Natural killer cell treated with Interleukin-12 subunit alpha and Interleukin-12 subunit beta and Interleukin-15 and Interleukin-18, amount 100 ng/mL, for 72 hours (primary cell): ENCODE measurements around the gene SETD6. TPM values are rescaled to one million over a fixed set of nuclear protein-coding genes. Genes with fewer than 3 reads are reported as not detected.
A peak's percentile ranks its signal among the peaks of the same experiment; 100 is the strongest.

ENCODE experiments used
- ATAC-seq, 2 donors: fragments of 150-1000 bp; cut with Tn5 transposase in 1 of 2; sonication (Bioruptor Pico), chemical (Tn5 transposase) in 1 of 2; 2 replicates each; pipeline ENCODE4 v1.10.0; 2021
- DNase-seq: peaks from one replicate; pipeline ENCODE4 v3.0.0; 2022; ENCODE audit warnings: low spot score
- H3K27ac Mint-ChIP-seq, 2 donors: 1 replicate in 1 of 2; 2 replicates in 1 of 2; pipeline ENCODE4 v1.8.0; 2022; ENCODE audit warnings: mixed read lengths in 2 of 2, mild to moderate bottlenecking in 1 of 2, moderate library complexity in 1 of 2
- H3K27me3 Mint-ChIP-seq, 2 donors: 1 replicate in 1 of 2; 2 replicates in 1 of 2; pipeline ENCODE4 v1.8.0; 2022; ENCODE audit warnings: mixed read lengths in 2 of 2
- H3K36me3 Mint-ChIP-seq: one replicate; pipeline ENCODE4 v1.8.0; 2022; ENCODE audit warnings: mixed read lengths
- H3K4me1 Mint-ChIP-seq, 2 donors: 1 replicate in 1 of 2; 2 replicates in 1 of 2; pipeline ENCODE4 v1.8.0; 2022; ENCODE audit warnings: low read depth in 2 of 2, mixed read lengths in 2 of 2, mild to moderate bottlenecking in 1 of 2
- H3K4me3 Mint-ChIP-seq: one replicate; pipeline ENCODE4 v1.8.0; 2022; ENCODE audit warnings: mixed read lengths
- H3K9me3 Mint-ChIP-seq: 2 replicates; pipeline ENCODE4 v1.8.0; 2022; ENCODE audit warnings: mixed read lengths
- total RNA-seq, 2 donors: library from RNA; stranded (reverse); gene quantifications; one replicate each; pipeline ENCODE4 v1.2.3, GENCODE V29; 2022

The SETD6 gene
- total RNA-seq, 2 donors from 2014 or later: 16.4 to 29.1 TPM

DNA sequence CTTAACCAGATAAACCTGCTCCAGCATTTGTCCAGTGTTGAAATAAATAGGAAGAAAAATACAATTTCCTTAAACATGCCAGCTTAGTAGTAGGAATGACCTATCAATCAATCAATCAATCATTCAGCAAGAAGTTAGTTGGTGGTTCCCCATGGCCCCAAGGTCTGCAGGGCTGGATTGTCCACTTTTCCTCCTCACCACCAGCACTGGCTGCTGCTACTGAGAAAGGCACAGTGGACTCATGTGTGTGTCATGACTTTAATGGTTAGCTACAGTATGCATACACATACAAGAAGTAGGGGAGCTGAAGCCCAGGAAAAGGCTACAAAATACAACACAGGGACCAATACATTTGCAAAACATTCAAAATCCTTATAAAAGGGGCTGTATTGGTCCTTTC is 4.4 kb downstream of the SETD6 start:
- Mint-ChIP-seq H3K36me3 (peaks cover 23% of the 10 kb centered on the region), H3K9me3 (no peaks in the 10 kb centered on the region), H3K4me1 (peaks cover 18 to 22% of the 10 kb centered on the region in 2 donors), H3K4me3 (no peak overlapping the region), H3K27me3 (no peaks in the 10 kb centered on the region), H3K27ac (no peak overlapping the region)
- DNase-seq (no peak), ATAC-seq (no peak)

DNA sequence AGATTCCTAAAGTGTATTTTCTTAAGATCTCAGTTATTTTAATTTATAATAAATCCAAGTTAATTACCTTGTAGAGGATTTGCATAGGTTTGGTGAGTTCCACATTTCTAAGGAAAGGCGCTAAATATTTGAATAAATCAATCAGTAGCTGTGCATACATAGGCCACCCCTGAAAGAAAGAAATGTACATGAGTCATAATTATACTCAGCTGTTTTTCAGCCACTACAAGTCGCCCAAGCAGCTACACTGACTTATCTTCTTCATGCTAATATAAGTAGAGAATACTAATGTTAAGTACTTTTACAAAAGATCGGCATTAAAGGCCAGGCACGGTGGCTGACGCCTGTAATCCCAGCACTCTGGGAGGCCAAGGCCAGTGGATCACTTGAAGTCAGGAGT is 14.9 kb downstream of the SETD6 start:
- H3K27ac Mint-ChIP-seq: no peak overlapping the region
- DNase-seq: no peak
- ATAC-seq: no peak
- peaks cover 4 to 9% of the 10 kb centered on the region in 2 donors for H3K4me1 Mint-ChIP-seq
- H3K4me3 Mint-ChIP-seq: no peak overlapping the region
- H3K36me3 Mint-ChIP-seq: peaks cover 33% of the 10 kb centered on the region
- H3K9me3 Mint-ChIP-seq: no peaks in the 10 kb centered on the region
- H3K27me3 Mint-ChIP-seq: no peaks in the 10 kb centered on the region

DNA sequence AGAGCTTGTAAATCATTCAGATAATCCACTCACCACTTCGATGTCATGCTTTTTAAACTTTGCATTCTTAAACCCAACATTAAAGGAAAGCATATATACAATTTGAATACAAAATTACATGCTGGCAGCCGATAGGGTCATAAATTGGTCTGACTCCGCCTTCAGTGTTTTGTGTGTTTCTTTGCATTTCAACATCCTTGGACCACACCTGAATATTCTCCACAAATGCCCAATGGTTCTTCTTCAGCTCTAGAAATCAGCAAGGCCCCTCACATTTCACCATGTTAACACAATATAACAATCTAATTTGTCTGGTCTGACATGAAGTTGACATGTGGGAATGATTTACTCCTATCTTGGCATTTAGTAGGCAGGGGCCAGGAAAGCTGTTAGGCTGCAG is 17.1 kb downstream of the SETD6 start:
- H3K36me3 Mint-ChIP-seq: peaks cover 35% of the 10 kb centered on the region

DNA sequence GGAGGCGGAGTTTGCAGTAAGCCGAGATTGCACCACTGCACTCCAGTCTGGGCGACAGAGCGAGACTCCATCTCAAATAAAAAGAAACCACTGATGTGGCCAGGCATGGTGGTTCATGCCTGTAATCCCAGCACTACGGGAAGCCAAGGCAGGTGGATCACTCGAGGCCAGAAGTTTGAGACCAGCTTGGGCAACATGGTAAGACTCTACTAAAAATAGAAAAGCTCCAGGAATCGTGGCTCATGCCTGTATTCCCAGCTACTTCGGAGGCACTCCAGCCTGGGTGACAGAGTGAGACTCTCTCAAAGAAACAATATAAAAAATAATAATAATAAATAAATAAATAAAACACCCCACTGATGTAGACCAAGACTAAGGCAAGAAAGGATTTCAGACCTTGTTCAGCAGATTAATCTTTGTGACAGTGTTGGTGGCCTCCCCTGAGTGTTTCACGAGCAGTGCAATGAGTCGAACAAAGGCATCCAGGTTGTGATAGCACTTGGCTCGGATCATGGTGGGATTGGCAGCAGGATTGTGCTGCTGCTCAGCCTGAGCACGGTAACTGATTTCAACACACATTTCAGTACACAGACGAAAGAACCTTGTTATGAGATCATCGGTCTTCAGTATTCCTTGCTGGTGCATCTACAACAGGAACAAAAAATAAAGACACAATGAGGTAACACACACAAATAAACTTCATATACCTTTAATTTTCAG is 18.6 kb downstream of the SETD6 start:
- no peak for DNase-seq
- no peak overlapping the region for H3K27ac Mint-ChIP-seq
- H3K4me3 Mint-ChIP-seq: no peak overlapping the region
- H3K9me3 Mint-ChIP-seq: no peaks in the 10 kb centered on the region
- peaks cover 18 to 23% of the 10 kb centered on the region in 2 donors for H3K4me1 Mint-ChIP-seq
- no peak for ATAC-seq
- H3K36me3 Mint-ChIP-seq: peaks cover 49% of the 10 kb centered on the region
- H3K27me3 Mint-ChIP-seq: no peaks in the 10 kb centered on the region

More for the DNA sequence above, 17.1 kb downstream of the SETD6 start:
- no peak for ATAC-seq
- Mint-ChIP-seq H3K9me3 (no peaks in the 10 kb centered on the region), H3K27ac (no peak overlapping the region), H3K27me3 (no peaks in the 10 kb centered on the region), H3K4me1 (peaks cover 9 to 17% of the 10 kb centered on the region in 2 donors), H3K4me3 (no peak overlapping the region)
- no peak for DNase-seq

DNA sequence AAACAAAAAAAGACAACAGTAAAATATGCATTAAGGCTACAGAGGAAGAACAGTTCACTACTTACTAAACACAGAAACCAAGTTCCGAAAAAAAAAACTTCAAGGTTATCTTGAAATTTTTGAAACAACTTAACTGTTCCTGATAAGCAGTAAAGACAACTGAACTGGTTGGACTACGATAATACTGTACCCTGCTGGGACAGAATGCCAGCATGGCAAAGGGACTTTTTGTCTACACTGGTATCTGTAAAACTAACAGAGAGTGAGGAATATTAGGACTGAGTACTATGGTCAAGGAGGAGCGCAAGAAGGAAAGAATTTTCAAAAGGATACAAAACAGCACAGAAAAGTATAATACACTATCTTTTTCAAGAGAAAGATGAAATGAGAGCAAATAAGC is 19.8 kb downstream of the SETD6 start:
- no peak for DNase-seq
- ATAC-seq: no peak
- Mint-ChIP-seq H3K27me3 (no peaks in the 10 kb centered on the region), H3K27ac (no peak overlapping the region), H3K36me3 (peaks cover 61% of the 10 kb centered on the region), H3K4me1 (peaks cover 19 to 23% of the 10 kb centered on the region in 2 donors), H3K4me3 (no peak overlapping the region), H3K9me3 (no peaks in the 10 kb centered on the region)

DNA sequence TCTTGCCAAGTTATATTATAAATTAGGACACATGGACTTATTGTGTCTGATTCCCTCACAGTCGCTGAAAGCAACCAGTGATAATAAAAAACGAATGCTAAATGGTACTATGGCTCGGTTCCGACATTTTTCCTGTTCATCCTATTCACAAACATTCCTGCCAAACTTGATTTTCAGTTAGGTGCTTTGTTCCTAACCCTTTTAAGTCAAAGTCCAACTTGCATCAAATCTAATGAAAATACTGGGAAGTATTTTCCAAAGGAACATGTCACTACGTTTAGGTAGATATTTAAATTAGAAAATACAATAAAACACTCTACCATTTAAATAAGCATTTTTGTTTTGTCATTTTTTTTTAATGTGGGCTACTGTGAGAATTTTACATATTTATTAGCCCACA is 21.0 kb downstream of the SETD6 start:
- no peak for ATAC-seq
- H3K4me1 Mint-ChIP-seq: peaks cover 19 to 23% of the 10 kb centered on the region in 2 donors
- H3K4me3 Mint-ChIP-seq: no peak overlapping the region
- H3K27me3 Mint-ChIP-seq: no peaks in the 10 kb centered on the region
- peaks cover 61% of the 10 kb centered on the region for H3K36me3 Mint-ChIP-seq
- DNase-seq: no peak
- H3K9me3 Mint-ChIP-seq: no peaks in the 10 kb centered on the region
- no peak overlapping the region for H3K27ac Mint-ChIP-seq

GRCh38 chr16:58537124-58537906 is 22.0 kb downstream of the SETD6 start:
- Mint-ChIP-seq H3K4me1 (peaks cover 19 to 23% of the 10 kb centered on the region in 2 donors), H3K27me3 (no peaks in the 10 kb centered on the region), H3K36me3 (peaks cover 54% of the 10 kb centered on the region), H3K9me3 (no peaks in the 10 kb centered on the region), H3K4me3 (peak overlapping the region; percentile 11), H3K27ac (peak overlapping the region; percentile 14 to 22)
- DNase-seq: no peak
- peak in 1 of 2 donors; percentile 82 for ATAC-seq

GRCh38 chr16:58541711-58542110 is 26.4 kb downstream of the SETD6 start:
- no peaks in the 10 kb centered on the region for H3K27me3 Mint-ChIP-seq

DNA sequence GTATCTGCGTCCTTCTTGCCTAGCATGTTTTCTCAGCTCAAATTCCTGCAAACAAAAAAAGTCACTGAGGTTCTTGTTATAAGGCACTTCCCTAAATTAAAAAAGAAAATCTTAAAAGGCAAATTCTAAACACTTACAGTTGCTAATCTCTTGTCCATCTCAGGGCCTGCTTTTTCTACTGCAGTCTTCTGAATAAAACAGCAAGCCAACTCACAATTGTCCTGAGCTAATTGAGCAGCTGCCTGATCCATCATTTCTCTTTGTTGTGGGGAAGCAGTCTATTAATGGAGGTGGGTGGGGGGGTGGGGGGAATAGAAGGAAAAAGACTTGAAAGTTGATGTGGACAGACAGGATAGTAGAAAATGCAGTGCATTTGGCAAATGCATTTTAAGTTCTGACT is 27.0 kb downstream of the SETD6 start:
- no peak for ATAC-seq
- Mint-ChIP-seq H3K36me3 (peaks cover 60% of the 10 kb centered on the region), H3K27me3 (no peaks in the 10 kb centered on the region), H3K4me3 (no peak overlapping the region), H3K27ac (no peak overlapping the region), H3K9me3 (no peaks in the 10 kb centered on the region), H3K4me1 (peaks cover 7 to 14% of the 10 kb centered on the region in 2 donors)
- no peak for DNase-seq

More at GRCh38 chr16:58541711-58542110, 26.4 kb downstream of the SETD6 start:
- Mint-ChIP-seq H3K9me3 (no peaks in the 10 kb centered on the region), H3K4me1 (peaks cover 13 to 17% of the 10 kb centered on the region in 2 donors), H3K4me3 (no peak overlapping the region), H3K36me3 (peaks cover 59% of the 10 kb centered on the region), H3K27ac (no peak overlapping the region)
- no peak for ATAC-seq
- DNase-seq: no peak

- DNase-seq (no peak), ATAC-seq (no peak)
- Mint-ChIP-seq H3K4me3 (no peak overlapping the region), H3K4me1 (peaks cover 0 to 7% of the 10 kb centered on the region in 2 donors), H3K27ac (no peak overlapping the region), H3K9me3 (no peaks in the 10 kb centered on the region), H3K27me3 (no peaks in the 10 kb centered on the region), H3K36me3 (peaks cover 49% of the 10 kb centered on the region)
These were observed 28.4 kb downstream of the SETD6 start for GRCh38 chr16:58543685-58544084.

- no peak for ATAC-seq
- H3K9me3 Mint-ChIP-seq: no peaks in the 10 kb centered on the region
- H3K36me3 Mint-ChIP-seq: peaks cover 44% of the 10 kb centered on the region
- DNase-seq: no peak
- peaks cover 3 to 4% of the 10 kb centered on the region in 2 donors for H3K4me1 Mint-ChIP-seq
- H3K27me3 Mint-ChIP-seq: no peaks in the 10 kb centered on the region
- peak overlapping the region in 1 of 2 donors; percentile 41 for H3K27ac Mint-ChIP-seq
- no peak overlapping the region for H3K4me3 Mint-ChIP-seq
These were observed 33.1 kb downstream of the SETD6 start for GRCh38 chr16:58548378-58548777.

- H3K4me1 Mint-ChIP-seq: peaks cover 0 to 4% of the 10 kb centered on the region in 2 donors
- H3K36me3 Mint-ChIP-seq: peaks cover 35% of the 10 kb centered on the region
- H3K27me3 Mint-ChIP-seq: no peaks in the 10 kb centered on the region
- no peaks in the 10 kb centered on the region for H3K9me3 Mint-ChIP-seq
- DNase-seq: no peak
- no peak for ATAC-seq
- no peak overlapping the region for H3K4me3 Mint-ChIP-seq
- no peak overlapping the region for H3K27ac Mint-ChIP-seq
These were observed 36.2 kb downstream of the SETD6 start for GRCh38 chr16:58551496-58551895.

DNA sequence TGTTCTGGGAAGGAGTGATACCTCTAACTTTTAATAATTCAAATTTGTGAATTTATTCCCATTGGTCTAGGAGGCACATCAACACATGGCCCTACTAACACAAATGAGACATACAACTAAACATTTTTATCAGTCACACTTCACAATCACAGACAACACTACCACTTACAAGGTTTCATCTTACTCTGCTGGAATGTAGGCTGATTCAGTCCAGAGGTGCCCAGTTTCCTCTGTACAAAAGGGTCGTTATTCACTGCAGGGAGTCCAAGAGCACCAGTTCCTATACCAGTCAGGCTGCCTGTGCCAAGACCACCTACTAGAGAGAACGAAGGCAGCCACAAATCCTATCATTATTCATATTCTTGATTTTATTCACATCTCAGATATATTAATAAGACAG is 41.4 kb downstream of the SETD6 start:
- H3K4me3 Mint-ChIP-seq: no peak overlapping the region
- peak overlapping the region in 1 of 2 donors; percentile 35 for H3K27ac Mint-ChIP-seq

GRCh38 chr16:58563235-58563634 is 47.9 kb downstream of the SETD6 start:
- peaks cover 6% of the 10 kb centered on the region for H3K36me3 Mint-ChIP-seq
- DNase-seq (no peak), ATAC-seq (no peak)
- no peak overlapping the region for H3K4me3 Mint-ChIP-seq
- H3K27me3 Mint-ChIP-seq: no peaks in the 10 kb centered on the region
- no peak overlapping the region for H3K27ac Mint-ChIP-seq
- H3K9me3 Mint-ChIP-seq: no peaks in the 10 kb centered on the region
- H3K4me1 Mint-ChIP-seq: peaks cover 0 to 7% of the 10 kb centered on the region in 2 donors

More for the DNA sequence above, 41.4 kb downstream of the SETD6 start:
- Mint-ChIP-seq H3K36me3 (peaks cover 7% of the 10 kb centered on the region), H3K4me1 (no peaks in the 10 kb centered on the region), H3K27me3 (no peaks in the 10 kb centered on the region), H3K9me3 (no peaks in the 10 kb centered on the region)
- no peak for DNase-seq
- no peak for ATAC-seq
